Body of pancreas (tissue), 4 donors: ENCODE measurements around the gene ATG2A.

Experiments
- POLR2A ChIP-seq, 3 donors: fragments of 450-650 bp; IDR thresholded peaks; one replicate each; pipeline ENCODE4 v1.6.1; 2016; ENCODE audit warnings: antibody characterized with exemption in 3 of 3, mild to moderate bottlenecking in 2 of 3
- TF ChIP-seq, protein P1 (sequence below), 7 experiments: fragments of 450-650 bp in 4 of 7; fragments of 200-600 bp in 3 of 7; sonication (generic) in 3 of 7; IDR thresholded peaks; one replicate each; pipeline ENCODE4 v1.5.1; 2016 to 2019; ENCODE audit warnings: antibody characterized with exemption in 7 of 7

GRCh38 chr11:64848214-64848825 lies 68.7 kb downstream of the ATG2A start:
- no peak for TF ChIP-seq POLR2A (IDR thresholded peaks at IDR 0.05)
- TF ChIP-seq, protein P1, sequence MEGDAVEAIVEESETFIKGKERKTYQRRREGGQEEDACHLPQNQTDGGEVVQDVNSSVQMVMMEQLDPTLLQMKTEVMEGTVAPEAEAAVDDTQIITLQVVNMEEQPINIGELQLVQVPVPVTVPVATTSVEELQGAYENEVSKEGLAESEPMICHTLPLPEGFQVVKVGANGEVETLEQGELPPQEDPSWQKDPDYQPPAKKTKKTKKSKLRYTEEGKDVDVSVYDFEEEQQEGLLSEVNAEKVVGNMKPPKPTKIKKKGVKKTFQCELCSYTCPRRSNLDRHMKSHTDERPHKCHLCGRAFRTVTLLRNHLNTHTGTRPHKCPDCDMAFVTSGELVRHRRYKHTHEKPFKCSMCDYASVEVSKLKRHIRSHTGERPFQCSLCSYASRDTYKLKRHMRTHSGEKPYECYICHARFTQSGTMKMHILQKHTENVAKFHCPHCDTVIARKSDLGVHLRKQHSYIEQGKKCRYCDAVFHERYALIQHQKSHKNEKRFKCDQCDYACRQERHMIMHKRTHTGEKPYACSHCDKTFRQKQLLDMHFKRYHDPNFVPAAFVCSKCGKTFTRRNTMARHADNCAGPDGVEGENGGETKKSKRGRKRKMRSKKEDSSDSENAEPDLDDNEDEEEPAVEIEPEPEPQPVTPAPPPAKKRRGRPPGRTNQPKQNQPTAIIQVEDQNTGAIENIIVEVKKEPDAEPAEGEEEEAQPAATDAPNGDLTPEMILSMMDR (IDR thresholded peaks at IDR 0.05) = no peak
